NCI-H2171 treated with DMSO at 0.1 percent for 48 hours (cell line): ENCODE measurements around the gene ALS2CL.
"Not testable (repeated sequence)": the region's sequence is repeated elsewhere in the genome, so short reads cannot be mapped to it uniquely, and the experiment has no call there.

Experiments used
- DNase-seq: peaks from one replicate; lab custom pipeline; 2025; lab: John Stamatoyannopoulos, UW

The ALS2CL gene

DNA sequence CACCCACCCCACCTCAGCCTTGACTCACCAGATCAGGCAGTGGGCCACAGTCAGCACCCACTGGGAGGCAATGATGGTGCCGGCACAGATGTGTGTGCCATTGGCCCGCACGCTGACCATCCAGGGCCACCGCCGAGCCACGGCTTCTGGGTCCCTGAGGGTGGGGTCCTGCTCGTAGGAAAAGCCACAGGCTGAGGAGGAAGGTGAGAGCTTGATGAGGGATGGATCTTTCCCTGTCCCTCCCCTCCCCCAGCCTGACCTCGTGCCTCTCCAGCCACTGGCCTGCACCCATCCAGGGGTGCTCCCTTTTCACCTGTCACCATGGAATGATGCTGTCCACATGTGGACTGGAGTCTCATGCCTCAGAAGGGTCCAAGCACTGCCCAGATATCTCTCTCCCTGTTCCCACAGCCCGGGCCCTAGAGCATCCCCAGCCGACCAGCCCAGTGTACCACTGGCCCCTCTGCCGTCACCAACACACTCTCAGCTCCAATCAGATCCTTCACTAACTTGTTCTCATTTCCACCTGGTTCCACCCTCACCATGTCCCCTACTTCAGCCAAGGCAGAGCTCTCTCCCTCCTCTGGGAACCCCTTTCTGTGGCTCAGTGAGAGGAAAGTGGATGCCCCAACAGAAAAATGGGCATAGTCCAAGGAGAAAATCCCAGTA, 22.2 kb upstream of the ALS2CL start:
- no peak for DNase-seq

DNA sequence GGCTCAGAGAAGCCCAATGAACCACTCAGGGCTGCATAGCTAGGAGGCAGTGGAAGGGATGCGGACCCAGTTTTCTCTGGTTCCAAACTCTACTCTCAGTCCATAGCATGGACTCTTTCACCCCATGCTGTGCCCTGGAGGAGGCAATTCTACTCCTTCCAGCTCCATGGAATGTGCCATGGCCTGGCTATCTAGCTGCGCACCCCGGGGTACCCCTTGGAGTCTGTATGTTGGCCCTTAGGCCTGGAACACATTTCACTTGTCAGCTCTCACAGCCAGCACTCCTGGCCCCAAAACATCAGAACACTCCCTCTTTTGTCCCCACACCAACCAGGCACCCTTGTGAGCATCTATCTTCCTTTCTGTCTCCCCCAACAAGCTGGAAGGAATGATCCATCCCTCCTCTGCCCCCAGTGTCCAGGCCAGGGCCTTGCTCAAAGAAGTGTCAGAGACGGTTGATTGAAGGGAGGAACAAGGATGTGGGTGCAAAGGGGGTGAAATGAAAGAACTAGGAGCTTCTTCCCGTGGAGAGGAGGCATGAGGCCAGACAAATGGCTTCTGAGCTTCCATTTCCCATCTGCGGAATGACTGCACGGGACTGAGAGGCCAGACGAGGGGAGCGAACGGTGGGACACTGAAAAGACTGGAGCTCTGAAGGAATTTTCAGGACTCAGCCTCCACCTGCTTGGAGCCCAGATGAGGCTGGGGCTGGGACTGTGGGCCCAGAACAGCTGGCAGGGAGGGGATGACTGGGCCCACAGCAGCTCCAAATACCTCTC, 21.4 kb upstream of the ALS2CL start:
- no peak for DNase-seq

DNA sequence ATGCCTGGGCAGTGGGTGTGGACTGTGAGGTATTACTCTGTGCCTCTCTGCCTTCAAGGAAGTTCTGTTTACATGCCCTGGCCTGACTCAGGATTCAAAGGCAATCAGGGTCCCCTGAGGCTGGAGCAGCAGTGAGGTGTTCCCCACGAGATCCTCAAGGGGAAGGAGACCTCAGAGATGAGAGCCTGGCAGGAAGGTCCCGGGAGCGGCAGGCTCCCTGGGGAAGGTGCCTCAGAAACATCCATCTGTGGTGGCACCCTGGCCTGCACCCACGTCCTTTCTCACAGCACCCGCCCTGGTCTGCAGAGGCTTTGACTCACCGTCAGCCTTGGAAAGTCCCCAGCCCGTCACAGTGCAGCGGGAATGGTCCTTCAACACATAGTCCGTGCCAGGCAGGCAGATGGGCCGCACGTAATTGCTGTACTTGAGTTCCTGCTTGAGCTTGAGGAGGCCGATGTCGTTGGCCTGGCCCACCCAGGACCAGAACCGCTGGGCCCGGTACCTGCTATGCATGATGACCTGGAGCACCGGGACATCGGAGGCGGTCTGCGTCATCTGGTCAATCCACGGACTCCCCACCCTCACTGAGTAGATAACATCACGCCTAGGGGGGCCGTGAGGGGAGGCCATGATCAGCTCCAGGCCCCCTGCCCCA, 20.5 kb upstream of the ALS2CL start:
- no peak for DNase-seq

DNA sequence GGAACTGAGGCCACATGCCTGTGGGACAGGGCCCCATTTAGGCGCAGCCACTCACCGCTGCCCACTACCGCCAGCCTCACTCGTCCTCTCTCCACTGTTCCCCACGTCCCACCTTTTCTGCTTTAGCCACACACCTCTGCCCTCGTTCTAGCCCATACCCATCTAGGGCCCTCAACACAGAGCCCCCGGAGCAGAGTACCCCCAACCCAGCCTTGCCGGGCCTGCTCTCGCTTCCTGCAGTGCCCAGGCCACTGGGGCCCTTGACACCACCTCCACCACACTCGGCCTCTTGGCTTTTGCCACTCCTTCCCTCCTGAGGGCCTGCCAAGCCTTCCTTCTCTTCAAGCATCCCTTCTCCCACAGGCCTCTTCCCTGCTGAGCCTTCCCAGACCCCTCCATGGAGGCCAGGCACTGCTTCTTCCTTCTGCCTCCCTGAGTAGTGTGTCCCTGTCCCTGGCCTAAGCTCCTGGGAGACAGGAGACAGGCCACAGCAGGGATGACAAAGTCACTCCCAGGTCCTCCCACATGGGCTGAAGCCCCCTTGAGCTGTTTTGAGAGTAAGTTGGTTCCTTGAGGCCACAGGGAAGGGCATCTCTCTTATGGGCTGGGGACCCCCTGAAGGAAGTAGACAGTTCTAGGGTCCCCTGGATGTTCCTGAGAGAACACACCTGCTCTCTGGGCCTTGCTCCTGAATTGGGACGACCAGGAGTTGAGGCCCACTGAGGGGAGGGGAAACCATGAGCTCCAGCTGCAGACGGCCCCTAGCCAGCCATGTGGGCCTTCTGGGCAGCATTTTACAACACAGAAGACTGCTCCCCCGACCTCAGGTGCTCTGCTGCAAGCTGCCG, 19.8 kb upstream of the ALS2CL start:
- DNase-seq, result no peak

DNA sequence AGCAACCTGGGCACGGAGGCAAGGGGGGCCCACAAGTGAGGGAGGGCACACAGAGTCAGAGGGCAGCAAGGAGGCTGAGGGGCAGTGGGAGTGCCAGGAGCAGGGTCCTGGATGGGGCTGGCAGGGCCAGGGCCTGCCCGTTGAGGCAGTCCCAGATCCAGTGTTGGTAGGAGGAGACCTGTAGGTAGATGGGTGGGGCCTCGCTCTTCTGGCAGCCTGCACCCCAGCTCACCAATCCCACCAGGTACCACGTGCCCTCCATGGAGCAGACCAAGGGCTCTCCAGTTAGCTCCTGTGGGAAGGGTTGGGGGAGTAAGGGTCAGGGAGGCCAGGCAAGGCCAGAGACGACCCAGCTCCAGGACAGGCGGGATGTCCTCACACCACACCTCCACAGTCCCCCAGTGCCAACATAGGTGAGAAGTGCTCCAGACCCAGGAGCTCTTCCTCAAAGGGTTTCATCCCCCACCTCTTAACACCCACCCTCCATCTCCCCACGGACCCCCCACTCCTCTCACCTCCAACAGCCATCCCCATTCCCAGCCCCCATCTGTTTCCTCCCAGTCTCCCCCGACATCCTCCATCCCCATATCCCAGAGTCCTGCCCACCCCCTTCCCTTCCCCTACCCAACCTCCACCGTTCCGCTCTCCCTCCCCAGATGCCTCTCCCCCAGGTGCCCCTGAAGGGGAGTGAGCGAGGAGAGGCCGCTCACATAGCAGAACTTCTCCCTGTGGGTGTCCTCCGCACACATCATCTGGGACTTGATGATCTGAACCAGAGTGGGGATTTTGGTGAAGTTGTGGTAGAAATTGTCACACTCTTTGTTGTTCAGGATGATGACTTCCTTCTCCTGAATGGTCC, 18.9 kb upstream of the ALS2CL start:
- no peak for DNase-seq

DNA sequence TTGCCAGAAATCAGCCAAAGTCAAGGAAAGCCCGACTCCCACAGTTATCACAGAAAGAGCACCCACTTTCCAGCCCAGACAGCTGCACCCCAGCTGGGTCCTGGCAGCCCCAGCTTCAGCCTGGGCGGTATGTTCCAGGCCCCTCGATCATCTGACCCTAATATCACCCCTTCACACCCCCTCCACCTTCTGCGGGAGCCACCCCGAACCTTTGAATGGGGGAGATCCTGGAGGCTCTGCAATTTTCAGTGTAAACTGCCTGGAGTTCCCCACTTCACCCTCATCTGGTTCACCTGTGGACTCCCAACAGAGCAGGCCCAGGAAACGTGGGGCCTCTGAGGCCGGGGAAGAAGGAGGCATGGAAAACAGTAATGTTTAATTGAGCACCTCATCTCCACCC, 18.3 kb upstream of the ALS2CL start:
- DNase-seq, result no peak

DNA sequence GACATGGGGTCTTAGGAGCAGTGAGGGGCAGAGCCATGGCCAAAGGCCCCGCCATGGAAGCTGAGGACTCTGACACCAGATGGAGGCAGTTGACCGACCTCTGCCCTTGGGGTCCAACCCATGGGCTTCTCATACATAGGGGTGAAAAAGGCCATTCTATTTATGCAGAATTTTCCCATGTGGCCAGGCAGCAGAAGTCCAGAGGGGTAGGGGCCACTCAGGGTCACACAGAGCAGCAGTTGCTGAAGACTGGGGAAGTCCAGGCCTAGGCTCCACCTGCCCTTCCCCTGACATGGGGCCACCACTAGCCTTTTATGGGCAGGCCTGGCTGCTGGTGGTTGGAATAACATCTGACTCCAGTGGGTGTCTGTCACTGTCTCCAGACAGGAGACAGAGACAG, 17.8 kb upstream of the ALS2CL start:
- no peak for DNase-seq

DNA sequence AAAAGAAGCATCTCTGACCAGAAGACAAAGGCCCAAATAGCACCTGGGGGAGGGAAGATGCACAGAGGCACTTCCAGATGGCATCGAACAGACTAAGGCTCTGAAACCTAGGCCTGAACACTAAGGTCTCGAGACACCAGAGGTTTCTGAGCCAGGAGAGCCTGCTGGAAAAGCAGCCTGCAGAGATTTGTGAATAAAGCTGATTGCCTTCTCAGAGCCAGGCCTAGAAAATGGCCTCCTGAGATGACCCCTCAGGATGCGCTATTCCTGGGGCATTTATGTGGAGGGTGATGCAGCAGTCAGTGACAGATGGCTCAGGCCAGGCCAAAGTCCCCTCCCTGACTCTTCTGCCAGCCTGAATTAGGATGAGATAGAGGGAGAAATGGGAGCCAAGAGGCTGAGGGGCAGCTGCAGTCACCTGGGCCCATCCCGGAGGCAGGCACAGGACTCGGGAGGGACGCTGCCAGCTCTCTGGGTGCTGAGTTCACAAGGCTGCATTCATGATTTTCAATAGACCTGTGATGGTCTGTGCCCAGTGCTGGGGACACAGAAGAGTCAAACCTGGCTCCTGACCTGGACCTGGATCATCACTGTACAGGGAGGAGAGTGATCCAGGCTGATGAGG, 17.3 kb upstream of the ALS2CL start:
- no peak for DNase-seq

DNA sequence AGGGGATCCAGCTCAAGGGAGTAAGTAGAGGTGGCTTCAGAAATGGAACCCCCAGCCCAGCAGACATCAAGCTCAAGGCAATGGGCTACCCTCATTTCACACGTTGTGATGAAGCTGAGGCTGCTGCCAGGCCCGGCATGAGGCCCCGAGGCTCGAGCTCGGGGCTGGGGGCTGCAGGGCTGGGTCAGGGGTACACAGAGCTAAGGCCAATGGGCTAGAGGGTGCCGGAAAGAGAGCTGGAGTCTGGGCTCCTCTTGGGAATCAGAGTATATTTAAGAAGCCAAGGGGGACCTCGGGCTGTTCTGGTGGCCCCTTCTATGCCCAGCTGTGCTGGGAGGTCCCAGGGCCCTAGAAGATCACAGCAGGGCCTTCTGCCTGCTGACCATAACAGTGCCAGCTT, 16.8 kb upstream of the ALS2CL start:
- DNase-seq, result no peak

DNA sequence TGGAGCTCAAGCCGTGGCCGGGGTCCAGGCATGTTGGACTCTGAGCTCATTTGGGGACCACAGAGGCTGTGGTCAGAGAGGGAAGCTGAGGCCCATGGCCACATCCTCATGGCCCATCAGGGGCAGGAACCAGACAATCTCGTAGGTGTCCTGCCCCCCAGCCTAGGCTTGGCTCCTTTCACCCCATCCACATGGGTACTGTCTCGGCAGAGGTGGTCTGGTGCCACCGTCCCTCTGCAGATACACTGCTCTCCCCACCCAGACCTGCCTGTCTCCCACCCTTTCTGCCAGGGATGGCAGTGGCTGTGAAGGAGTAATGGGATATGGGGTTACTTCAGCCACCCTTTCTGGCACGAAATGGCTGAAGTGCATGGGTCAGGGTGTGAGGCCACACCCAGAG, 16.2 kb upstream of the ALS2CL start:
- DNase-seq, result no peak

DNA sequence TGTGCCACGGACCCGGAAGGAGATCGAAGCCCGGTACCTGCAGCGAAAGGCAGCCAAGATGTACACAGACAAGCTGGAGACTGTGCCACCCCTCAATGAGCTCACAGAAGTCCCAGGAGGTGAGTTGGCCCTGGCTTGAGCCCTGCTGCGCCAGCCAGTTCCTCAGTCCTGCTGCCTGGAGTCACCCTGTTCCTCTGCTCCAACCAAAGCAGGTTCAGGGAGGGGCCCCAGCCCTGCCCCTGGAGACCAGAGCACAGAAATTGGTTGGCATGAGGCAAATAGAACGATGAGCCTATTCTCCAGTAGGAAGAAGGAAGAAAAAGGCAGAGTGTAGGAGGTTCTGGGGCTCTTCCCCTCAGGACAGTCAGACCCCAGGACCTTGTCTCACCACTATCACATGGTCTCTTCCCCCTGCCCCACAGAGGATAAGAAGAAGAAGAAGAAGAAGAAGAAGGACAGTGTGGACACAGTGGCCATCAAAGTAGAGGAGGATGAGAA, 15.7 kb upstream of the ALS2CL start:
- no peak for DNase-seq

DNA sequence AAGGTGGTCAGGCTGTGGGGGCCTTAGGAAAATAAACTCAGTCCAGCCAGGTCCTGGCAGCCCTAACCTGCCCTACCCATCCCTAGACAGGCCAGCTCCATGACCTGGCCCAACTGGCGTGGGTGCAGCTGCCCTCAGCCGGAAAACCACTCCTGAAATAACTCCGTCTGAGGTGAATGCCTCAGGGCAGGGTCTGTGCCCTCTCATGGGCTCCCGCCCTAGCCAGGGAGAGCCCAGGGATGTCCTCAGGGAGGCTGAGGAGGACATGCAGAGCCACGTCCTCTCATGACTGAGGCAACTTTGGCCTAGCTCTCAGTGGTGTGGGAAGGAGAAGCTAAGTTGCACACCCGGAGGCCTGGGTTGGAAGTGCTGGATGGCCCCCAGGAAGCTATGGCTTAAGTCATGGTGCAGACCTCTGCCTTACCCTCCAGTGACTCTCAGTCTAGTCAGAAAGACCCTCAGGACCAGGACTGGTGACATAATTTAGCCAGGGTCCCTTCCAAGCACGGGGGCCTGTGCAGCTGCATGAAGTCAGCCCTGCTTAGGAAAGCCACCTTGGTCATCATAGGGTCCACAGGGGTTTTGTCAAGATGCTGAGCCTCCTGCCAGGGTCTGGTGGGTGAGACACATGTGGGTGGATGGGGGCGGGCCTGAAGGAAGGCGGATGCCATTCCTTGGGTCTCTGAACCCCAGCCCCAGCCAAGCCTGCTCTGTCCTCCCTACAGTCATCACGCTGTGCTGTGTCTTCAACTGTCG, 15.1 kb upstream of the ALS2CL start:
- no peak for DNase-seq

DNA sequence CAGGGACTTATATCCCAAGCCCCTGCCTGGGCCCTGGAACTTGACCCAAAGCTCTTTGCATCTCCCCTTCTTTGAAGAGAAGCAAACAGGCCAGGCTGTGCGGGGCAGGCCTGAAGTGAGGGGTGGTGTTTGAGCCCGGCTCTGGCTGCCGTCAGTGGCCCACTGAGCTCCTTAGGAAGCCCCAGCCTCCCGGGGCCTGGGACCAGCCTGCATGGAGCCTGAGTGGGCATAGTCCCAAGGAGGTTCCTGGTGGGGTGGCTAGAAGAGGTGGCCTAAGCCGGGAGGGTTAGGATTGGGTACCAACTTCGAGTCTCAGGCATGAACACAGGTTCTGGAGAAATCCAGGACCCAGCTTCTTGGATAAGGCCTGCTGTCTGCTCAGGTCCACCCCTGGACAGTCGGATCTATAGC, 14.1 kb upstream of the ALS2CL start:
- DNase-seq, result no peak

DNA sequence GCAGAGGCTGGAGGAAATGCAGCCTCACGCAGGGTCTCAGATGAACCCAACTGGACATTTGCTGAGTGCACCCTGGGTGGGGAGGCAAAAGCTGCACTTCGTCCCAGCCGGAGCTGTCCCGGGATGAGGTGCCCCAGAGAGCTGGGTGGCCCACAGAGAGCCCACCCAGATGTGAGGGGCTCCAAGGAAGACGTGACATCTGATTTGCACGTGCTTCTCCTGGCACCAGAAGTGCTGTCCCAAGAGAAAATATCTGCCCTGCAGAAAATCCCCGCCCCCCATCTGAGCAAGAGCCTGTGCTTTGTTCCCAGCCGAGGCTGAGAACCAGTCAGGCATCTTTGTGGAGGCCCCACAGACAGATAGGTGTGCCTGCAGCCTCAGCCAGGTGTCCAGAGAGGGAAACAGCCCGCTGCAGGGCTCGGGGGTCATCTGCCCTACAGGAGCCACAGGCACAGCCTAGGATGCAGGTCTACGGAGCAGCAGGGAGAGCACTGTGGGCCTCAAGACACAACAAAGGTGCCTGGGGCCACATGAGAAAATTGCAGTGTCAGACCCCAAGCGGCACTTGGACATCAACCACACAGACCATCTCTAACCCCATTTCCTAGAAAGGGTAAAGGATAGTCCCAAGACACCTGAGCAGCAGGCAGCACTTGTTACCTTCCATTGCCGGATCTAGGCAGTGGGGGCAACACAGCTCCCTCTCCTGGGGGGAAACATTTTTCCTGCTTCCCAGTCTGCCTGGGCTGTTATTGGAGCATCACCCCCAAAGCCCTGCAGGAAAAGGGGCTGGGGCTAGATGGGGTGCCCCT, 13.5 kb upstream of the ALS2CL start:
- DNase-seq, result no peak

DNA sequence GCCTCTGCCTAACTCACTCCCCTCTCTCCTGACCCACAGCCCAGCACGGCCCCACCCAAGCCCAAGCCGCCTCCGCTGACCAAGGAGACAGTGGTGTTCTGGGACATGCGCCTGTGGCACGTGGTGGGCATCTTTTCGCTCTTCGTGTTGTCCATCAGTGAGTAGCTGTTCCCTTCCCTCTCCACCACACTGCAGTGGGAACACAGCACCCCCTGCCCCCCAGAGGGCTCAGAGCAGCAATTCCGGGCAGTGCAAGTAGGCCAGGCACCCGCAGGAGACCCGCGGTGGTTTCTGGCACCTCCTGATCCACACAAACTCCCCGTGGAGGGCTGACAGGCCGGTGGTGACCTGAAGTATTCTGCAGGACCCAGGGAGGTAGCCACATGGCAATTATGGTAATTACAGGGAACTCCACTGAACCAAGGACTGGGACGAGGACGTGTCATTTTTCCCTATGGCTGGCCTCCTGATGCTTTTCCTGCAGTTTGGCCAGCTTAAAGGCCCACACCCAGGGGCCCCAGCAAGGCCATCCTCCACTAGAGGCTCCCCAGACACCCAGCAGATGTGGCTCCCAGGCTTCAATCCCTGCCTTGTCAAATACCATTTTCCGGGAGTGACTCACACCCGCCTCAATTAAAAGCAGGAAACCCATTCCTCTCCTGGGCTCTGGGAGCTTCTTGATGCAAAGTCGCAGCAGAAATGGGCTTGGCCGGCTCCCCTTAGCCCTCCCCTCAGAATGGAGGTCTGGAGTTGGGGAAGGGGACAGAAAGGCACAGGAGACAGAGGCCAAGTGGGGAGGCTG, 12.5 kb upstream of the ALS2CL start:
- no peak for DNase-seq

DNA sequence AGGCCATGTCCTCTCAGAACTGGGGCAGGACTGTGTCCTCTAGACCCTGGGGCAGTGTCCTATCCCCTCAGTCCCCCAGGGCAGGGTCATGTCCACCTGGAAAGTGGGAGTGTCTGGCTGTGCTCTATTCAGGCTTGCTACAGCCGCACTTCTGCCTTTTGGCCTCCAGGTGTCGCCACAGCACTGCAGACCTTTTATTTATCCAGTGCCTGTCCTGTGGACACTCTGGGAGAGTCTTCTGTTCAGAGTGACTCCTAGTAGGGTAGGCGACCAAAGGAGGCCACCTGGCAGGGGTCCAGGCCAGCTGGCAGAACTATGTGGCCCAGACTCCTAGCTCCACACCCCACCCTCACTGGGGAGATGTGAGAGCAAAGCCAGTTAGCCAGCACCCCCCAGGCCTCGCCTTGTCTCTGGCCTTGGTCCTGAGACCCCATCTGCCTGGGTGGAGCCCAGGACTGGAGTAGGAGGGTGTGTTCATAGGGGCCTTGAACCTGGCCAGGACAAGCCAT, 11.6 kb upstream of the ALS2CL start:
- peak; percentile 8 for DNase-seq

DNA sequence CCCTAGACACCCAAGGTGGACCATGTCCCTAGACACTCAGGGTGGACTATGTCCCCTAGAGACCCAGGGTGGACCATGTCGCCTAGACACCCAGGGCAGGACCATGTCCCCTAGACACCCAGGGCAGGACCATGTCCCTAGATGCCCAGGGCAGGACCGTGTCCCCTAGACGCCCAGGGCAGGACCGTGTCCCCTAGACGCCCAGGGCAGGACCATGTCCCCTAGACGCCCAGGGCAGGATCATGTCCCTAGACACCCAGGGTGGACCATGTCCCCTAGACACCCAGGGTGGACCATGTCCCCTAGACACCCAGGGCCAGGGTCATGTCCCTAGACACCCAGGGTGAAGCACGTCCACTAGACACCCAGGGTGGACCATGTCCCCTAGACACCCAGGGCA, 10.9 kb upstream of the ALS2CL start:
- DNase-seq, result not testable (repeated sequence)

DNA sequence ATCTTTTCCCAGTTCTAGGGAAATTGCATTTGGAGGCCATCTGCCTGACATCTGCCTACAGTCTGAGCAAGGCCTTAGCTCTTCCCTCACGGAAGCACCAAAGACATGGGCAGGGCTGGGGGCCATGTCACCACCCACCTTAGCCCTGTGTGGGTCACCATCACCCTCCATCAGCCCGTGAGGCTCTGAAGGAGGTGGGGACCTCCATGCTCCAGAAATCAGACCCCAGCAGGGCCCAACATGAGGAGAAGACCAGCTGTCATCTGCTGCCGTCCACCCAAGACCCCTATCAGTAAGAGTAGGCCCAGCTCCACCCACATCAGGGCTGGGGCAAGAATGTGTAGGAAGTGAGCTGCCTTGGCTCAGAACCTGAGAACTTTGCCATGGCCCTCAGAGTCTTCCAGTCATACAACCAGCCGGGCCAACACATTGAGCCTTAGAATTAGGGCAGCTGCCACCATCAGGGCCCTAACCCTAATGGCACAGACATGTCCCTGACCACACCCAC, 9.6 kb upstream of the ALS2CL start:
- no peak for DNase-seq
